HEK293 (cell line): ENCODE results near the gene SBNO2.

Source experiments
- CTCF ChIA-PET: fragments of 350-600 bp; formaldehyde crosslinking; extraction: SDS; loops from one replicate; lab custom pipeline; 2021; ENCODE audit warnings: antibody characterized with exemption; lab: Yijun Ruan, JAX
- POLR2A ChIA-PET: fragments of 300-600 bp; formaldehyde crosslinking; extraction: SDS; loops from one replicate; lab custom pipeline; 2020; ENCODE audit warnings: antibody characterized with exemption, inconsistent platforms; lab: Yijun Ruan, JAX
- H3K27ac ChIP-seq: fragments of 200-500 bp; sonication (Bioruptor generic); 2 replicates; pipeline ENCODE4 v1.5.1; 2014; ENCODE audit warnings: low read depth, low read length, control low read depth, inconsistent platforms; ENCODE audit errors: extremely low read depth
- H3K36me3 ChIP-seq, 2 experiments: fragments of 200-500 bp in 1 of 2; sonication (Bioruptor generic) in 1 of 2; 1 replicate in 1 of 2; 2 replicates in 1 of 2; pipeline ENCODE4 v1.5.1; 2014 to 2017; ENCODE audit warnings: inconsistent platforms in 2 of 2, low read length in 2 of 2; ENCODE audit not compliant: control insufficient read depth in 2 of 2, insufficient read depth in 1 of 2
- H3K4me1 ChIP-seq: fragments of 200-500 bp; sonication (Bioruptor generic); 2 replicates; pipeline ENCODE4 v1.5.1; 2014; ENCODE audit warnings: mild to moderate bottlenecking, low read length, inconsistent platforms; ENCODE audit not compliant: control insufficient read depth, insufficient read depth
- H3K4me3 ChIP-seq: 2 replicates; pipeline ENCODE4 v1.5.1; 2011; ENCODE audit warnings: low read depth, mild to moderate bottlenecking, control low read depth, low read length, moderate library complexity
- H3K9me3 ChIP-seq: fragments of 200-500 bp; sonication (Bioruptor generic); 2 replicates; pipeline ENCODE4 v1.5.1; 2014; ENCODE audit warnings: low read depth, low read length, inconsistent platforms; ENCODE audit not compliant: control insufficient read depth, insufficient read depth
- BCL11B ChIP-seq: fragments of 450-650 bp; formaldehyde crosslinking; IDR thresholded peaks from 2 replicates; pipeline ENCODE4 v1.5.1; 2016; ENCODE audit warnings: low read depth, missing biosample characterization, missing genetic modification characterization
- GFI1B ChIP-seq: fragments of 450-650 bp; formaldehyde crosslinking; IDR thresholded peaks from 2 replicates; pipeline ENCODE4 v1.5.1; 2016; ENCODE audit warnings: missing biosample characterization, missing genetic modification characterization
- HOXC10 ChIP-seq: sonication (generic); formaldehyde crosslinking; IDR thresholded peaks from 2 replicates; pipeline ENCODE4 v1.8.1; 2023; ENCODE audit warnings: mild to moderate bottlenecking, missing genetic modification reagents
- IKZF3 ChIP-seq: fragments of 450-650 bp; IDR thresholded peaks from 2 replicates; pipeline ENCODE4 v1.5.0; 2018; ENCODE audit warnings: missing biosample characterization, mild to moderate bottlenecking, missing genetic modification characterization, moderate library complexity
- KLF1 ChIP-seq: fragments of 450-650 bp; formaldehyde crosslinking; IDR thresholded peaks from 2 replicates; pipeline ENCODE4 v1.5.1; 2016; ENCODE audit warnings: missing biosample characterization, missing genetic modification characterization
- KLF10 ChIP-seq: fragments of 450-650 bp; IDR thresholded peaks from 2 replicates; pipeline ENCODE4 v1.5.1; 2018; ENCODE audit warnings: missing biosample characterization, mild to moderate bottlenecking, missing genetic modification characterization
- MEIS1 ChIP-seq: sonication (generic); formaldehyde crosslinking; IDR thresholded peaks from 2 replicates; pipeline ENCODE4 v1.8.1; 2022; ENCODE audit warnings: missing genetic modification reagents, mild to moderate bottlenecking, borderline replicate concordance
- SALL2 ChIP-seq: fragments of 450-650 bp; formaldehyde crosslinking; IDR thresholded peaks from 2 replicates; pipeline ENCODE4 v1.5.0; 2017; ENCODE audit warnings: missing biosample characterization, mild to moderate bottlenecking, missing genetic modification characterization, borderline replicate concordance
- SCRT2 ChIP-seq: fragments of 450-650 bp; formaldehyde crosslinking; IDR thresholded peaks from 2 replicates; pipeline ENCODE4 v1.5.1; 2016; ENCODE audit warnings: missing biosample characterization, missing genetic modification characterization
- ZBTB48 ChIP-seq: fragments of 450-650 bp; formaldehyde crosslinking; IDR thresholded peaks from 2 replicates; pipeline ENCODE4 v1.5.1; 2016; ENCODE audit warnings: missing biosample characterization, missing genetic modification characterization
- ZIC2 ChIP-seq: fragments of 450-650 bp; formaldehyde crosslinking; IDR thresholded peaks from 2 replicates; pipeline ENCODE4 v1.5.1; 2016; ENCODE audit warnings: missing biosample characterization, missing genetic modification characterization
- ZNF140 ChIP-seq: fragments of 450-650 bp; formaldehyde crosslinking; IDR thresholded peaks from 2 replicates; pipeline ENCODE4 v1.5.1; 2016; ENCODE audit warnings: missing biosample characterization, missing genetic modification characterization
- ZNF19 ChIP-seq: fragments of 450-650 bp; formaldehyde crosslinking; IDR thresholded peaks from 2 replicates; pipeline ENCODE4; 2016; ENCODE audit warnings: missing biosample characterization, missing genetic modification characterization, low read depth
- ZNF23 ChIP-seq: fragments of 450-650 bp; formaldehyde crosslinking; IDR thresholded peaks from 2 replicates; pipeline ENCODE4 v1.5.1; 2016; ENCODE audit warnings: missing biosample characterization, missing genetic modification characterization, borderline replicate concordance
- ZNF391 ChIP-seq: fragments of 450-650 bp; formaldehyde crosslinking; IDR thresholded peaks from 2 replicates; pipeline ENCODE4 v1.5.1; 2016; ENCODE audit warnings: low read depth, missing biosample characterization, missing genetic modification characterization, borderline replicate concordance
- ZNF514 ChIP-seq: fragments of 450-650 bp; formaldehyde crosslinking; IDR thresholded peaks from 2 replicates; pipeline ENCODE4 v1.5.1; 2016; ENCODE audit warnings: missing biosample characterization, missing genetic modification characterization
- ZNF561 ChIP-seq: fragments of 450-650 bp; IDR thresholded peaks from 2 replicates; pipeline ENCODE4 v1.5.1; 2018; ENCODE audit warnings: missing biosample characterization, missing genetic modification characterization, borderline replicate concordance
- ZNF600 ChIP-seq: fragments of 450-650 bp; formaldehyde crosslinking; IDR thresholded peaks from 2 replicates; pipeline ENCODE4 v1.5.1; 2016; ENCODE audit warnings: missing biosample characterization, missing genetic modification characterization
- ZNF626 ChIP-seq: fragments of 450-650 bp; sonication (Bioruptor Pico); formaldehyde crosslinking; IDR thresholded peaks from 2 replicates; pipeline ENCODE4 v1.5.1; 2018; ENCODE audit warnings: missing biosample characterization, missing genetic modification characterization, inconsistent platforms
- ZNF664 ChIP-seq: fragments of 450-650 bp; formaldehyde crosslinking; IDR thresholded peaks from 2 replicates; pipeline ENCODE4 v1.5.1; 2016; ENCODE audit warnings: missing biosample characterization, missing genetic modification characterization
- ZNF76 ChIP-seq: fragments of 450-650 bp; formaldehyde crosslinking; IDR thresholded peaks from 2 replicates; pipeline ENCODE4; 2016; ENCODE audit warnings: low read depth, missing biosample characterization, missing genetic modification characterization, borderline replicate concordance
- TF ChIP-seq, protein P1 (sequence below): fragments of 450-650 bp; formaldehyde crosslinking; IDR thresholded peaks from 2 replicates; pipeline ENCODE4 v1.5.1; 2017; ENCODE audit warnings: missing biosample characterization, missing genetic modification characterization
- TF ChIP-seq, protein P2 (sequence below): fragments of 450-650 bp; formaldehyde crosslinking; IDR thresholded peaks from 2 replicates; pipeline ENCODE4 v1.5.1; 2016; ENCODE audit warnings: missing biosample characterization, missing genetic modification characterization
- TF ChIP-seq, protein P3 (sequence below): fragments of 450-650 bp; formaldehyde crosslinking; IDR thresholded peaks from 2 replicates; pipeline ENCODE4 v1.5.1; 2016; ENCODE audit warnings: missing biosample characterization, missing genetic modification characterization
- TF ChIP-seq, protein P4 (sequence below): fragments of 450-650 bp; formaldehyde crosslinking; IDR thresholded peaks from 2 replicates; pipeline ENCODE4 v1.5.1; 2016; ENCODE audit warnings: missing biosample characterization, missing genetic modification characterization

Gene SBNO2

DNA sequence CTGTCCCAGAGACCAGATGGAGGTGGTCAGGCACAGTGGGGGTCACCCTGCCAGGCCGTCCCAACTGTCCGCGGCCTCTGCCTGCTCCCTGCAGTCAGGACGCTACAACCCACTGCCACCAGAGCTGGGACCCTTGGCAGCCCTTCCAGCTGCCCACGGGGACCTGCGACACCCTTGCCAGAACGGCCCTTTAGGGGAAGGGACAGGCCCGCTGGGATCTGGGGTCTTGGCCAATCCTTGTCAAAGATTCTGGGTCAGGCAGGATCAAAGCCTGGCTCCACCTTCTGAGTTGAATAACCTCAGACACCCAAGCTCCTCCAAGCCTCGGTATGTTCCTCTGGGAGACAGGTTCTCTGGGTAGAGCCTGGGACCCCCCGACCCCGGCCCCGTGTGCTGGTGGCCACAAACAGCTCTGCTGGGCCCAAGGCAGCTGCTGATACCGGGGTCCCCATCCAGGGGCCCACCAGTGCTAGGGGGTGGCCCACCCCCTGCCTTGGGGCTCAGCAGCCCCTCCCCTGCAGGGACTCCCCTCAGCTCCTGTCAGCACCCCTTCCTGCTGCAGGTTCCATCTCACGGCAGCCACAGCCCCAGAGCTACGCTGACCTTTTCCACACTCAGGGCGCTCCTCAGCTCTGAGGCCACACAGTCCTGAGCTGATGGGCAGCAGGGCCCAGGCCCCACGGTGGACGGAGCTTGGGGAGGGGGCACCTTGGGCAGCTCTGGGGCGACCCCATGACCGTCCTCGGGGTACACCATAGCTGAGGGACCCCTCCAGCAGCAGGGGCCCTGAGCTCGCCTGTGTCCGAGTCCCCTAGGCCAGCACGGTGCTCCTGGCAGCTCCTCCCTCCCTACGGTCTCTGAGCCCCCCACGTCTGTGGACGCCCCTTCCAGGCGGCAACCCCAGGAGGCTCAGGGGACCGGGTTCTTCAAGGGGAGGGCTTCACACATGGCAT is 18.4 kb downstream of the SBNO2 start:
- H3K4me1 ChIP-seq, result no peaks in the 10 kb centered on the region
- ChIA-PET CTCF (interaction anchor here (0.7 to 0.8 kb wide), 2 partner anchors 67 to 572 kb away, joined by 3 to 4 read pairs; no protein-coding TSS in a partner anchor), POLR2A (interaction anchor here (0.6 kb wide), 1 partner anchor 627 kb away, joined by 3 read pairs; no protein-coding TSS in a partner anchor)
- TF ChIP-seq BCL11B (tag by site-specific recombination) (0 out of 2 replicates have a peak, but pooled peaks have one; percentile 27), ZNF626 (tag by site-specific recombination) (no peak)
- H3K27ac ChIP-seq, result 0 out of 2 replicates have a peak overlapping the region, but pooled peaks have one; percentile 24
- peaks cover 0 to 16% of the 10 kb centered on the region in 2 experiments; a peak in 2 of 3 replicates for H3K36me3 ChIP-seq
- H3K9me3 ChIP-seq, result no peaks in the 10 kb centered on the region
- no peak overlapping the region for H3K4me3 ChIP-seq

DNA sequence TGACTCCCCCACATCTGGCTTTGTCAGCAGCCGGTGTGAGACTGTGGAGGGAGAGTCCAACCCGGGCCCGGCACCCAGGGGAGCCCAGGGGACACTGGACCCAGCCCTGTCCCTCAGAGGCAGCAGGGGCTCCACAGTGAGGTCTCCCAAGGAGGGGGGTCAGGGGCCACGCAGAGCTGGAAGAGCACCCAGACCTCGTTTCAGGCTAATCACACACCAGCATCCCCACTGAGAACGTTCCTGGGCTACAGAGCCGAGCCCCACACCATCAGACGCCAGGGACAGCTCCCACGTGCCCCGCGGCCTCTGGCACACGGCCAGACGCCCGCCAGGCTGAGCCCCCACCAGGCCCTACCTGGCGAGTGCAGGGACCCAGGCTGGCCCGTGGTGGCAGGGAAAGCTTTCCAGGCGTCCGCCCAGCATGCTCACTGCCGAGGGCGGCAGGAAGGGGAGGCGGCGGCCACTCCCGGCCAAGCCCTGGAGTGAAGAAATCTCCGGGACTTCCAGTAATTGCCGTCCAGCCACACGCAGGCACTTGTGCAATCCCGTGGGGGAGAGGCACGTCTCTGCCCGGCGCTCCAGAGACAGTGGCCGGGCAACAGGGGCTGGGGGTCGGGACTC is 19.2 kb downstream of the SBNO2 start:
- ChIA-PET POLR2A (interaction anchor here (0.6 kb wide), 1 partner anchor 626 kb away, joined by 3 read pairs; no protein-coding TSS in a partner anchor), CTCF (no interaction called here)
- H3K9me3 ChIP-seq, result no peaks in the 10 kb centered on the region
- no peak overlapping the region for H3K4me3 ChIP-seq
- no peak overlapping the region for H3K27ac ChIP-seq
- no peaks in the 10 kb centered on the region for H3K4me1 ChIP-seq
- peaks cover 0 to 16% of the 10 kb centered on the region in 2 experiments; a peak in 2 of 3 replicates for H3K36me3 ChIP-seq
- TF ChIP-seq MEIS1, result no peak
- TF ChIP-seq ZNF76 (tag by site-specific recombination), result no peak
- peak; percentile 99 for TF ChIP-seq ZIC2
- TF ChIP-seq, protein P1, sequence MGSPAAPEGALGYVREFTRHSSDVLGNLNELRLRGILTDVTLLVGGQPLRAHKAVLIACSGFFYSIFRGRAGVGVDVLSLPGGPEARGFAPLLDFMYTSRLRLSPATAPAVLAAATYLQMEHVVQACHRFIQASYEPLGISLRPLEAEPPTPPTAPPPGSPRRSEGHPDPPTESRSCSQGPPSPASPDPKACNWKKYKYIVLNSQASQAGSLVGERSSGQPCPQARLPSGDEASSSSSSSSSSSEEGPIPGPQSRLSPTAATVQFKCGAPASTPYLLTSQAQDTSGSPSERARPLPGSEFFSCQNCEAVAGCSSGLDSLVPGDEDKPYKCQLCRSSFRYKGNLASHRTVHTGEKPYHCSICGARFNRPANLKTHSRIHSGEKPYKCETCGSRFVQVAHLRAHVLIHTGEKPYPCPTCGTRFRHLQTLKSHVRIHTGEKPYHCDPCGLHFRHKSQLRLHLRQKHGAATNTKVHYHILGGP, result no peak
- TF ChIP-seq, protein P2, sequence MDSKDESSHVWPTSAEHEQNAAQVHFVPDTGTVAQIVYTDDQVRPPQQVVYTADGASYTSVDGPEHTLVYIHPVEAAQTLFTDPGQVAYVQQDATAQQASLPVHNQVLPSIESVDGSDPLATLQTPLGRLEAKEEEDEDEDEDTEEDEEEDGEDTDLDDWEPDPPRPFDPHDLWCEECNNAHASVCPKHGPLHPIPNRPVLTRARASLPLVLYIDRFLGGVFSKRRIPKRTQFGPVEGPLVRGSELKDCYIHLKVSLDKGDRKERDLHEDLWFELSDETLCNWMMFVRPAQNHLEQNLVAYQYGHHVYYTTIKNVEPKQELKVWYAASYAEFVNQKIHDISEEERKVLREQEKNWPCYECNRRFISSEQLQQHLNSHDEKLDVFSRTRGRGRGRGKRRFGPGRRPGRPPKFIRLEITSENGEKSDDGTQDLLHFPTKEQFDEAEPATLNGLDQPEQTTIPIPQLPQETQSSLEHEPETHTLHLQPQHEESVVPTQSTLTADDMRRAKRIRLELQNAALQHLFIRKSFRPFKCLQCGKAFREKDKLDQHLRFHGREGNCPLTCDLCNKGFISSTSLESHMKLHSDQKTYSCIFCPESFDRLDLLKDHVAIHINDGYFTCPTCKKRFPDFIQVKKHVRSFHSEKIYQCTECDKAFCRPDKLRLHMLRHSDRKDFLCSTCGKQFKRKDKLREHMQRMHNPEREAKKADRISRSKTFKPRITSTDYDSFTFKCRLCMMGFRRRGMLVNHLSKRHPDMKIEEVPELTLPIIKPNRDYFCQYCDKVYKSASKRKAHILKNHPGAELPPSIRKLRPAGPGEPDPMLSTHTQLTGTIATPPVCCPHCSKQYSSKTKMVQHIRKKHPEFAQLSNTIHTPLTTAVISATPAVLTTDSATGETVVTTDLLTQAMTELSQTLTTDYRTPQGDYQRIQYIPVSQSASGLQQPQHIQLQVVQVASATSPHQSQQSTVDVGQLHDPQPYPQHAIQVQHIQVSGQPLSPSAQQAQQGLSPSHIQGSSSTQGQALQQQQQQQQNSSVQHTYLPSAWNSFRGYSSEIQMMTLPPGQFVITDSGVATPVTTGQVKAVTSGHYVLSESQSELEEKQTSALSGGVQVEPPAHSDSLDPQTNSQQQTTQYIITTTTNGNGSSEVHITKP (tag by site-specific recombination), result 0 out of 2 replicates have a peak, but pooled peaks have one; percentile 14
- TF ChIP-seq, protein P3, sequence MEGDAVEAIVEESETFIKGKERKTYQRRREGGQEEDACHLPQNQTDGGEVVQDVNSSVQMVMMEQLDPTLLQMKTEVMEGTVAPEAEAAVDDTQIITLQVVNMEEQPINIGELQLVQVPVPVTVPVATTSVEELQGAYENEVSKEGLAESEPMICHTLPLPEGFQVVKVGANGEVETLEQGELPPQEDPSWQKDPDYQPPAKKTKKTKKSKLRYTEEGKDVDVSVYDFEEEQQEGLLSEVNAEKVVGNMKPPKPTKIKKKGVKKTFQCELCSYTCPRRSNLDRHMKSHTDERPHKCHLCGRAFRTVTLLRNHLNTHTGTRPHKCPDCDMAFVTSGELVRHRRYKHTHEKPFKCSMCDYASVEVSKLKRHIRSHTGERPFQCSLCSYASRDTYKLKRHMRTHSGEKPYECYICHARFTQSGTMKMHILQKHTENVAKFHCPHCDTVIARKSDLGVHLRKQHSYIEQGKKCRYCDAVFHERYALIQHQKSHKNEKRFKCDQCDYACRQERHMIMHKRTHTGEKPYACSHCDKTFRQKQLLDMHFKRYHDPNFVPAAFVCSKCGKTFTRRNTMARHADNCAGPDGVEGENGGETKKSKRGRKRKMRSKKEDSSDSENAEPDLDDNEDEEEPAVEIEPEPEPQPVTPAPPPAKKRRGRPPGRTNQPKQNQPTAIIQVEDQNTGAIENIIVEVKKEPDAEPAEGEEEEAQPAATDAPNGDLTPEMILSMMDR (tag by site-specific recombination), result no peak
- TF ChIP-seq ZBTB48 (tag by site-specific recombination), result no peak
- no peak for TF ChIP-seq ZNF140 (tag by site-specific recombination)
- TF ChIP-seq SALL2 (tag by site-specific recombination), result no peak
- TF ChIP-seq, protein P4, sequence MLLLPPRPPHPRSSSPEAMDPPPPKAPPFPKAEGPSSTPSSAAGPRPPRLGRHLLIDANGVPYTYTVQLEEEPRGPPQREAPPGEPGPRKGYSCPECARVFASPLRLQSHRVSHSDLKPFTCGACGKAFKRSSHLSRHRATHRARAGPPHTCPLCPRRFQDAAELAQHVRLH (tag by site-specific recombination), result no peak
- TF ChIP-seq ZNF561 (tag by site-specific recombination), result peak; percentile 31; the same call in 1 of the 2 replicates
- TF ChIP-seq ZNF391, result no peak
- TF ChIP-seq GFI1B (tag by site-specific recombination), result no peak
- TF ChIP-seq ZNF23, result no peak
- no peak for TF ChIP-seq IKZF3
- TF ChIP-seq ZNF514 (tag by site-specific recombination), result no peak
- TF ChIP-seq HOXC10 (CRISPR knock-in tag), result no peak
- no peak for TF ChIP-seq ZNF664 (tag by site-specific recombination)
- no peak for TF ChIP-seq ZNF19 (tag by site-specific recombination)
- peak; percentile 37; the same call in 1 of the 2 replicates for TF ChIP-seq ZNF600
- TF ChIP-seq KLF10 (tag by site-specific recombination), result no peak
- no peak for TF ChIP-seq SCRT2
- peak; percentile 85 for TF ChIP-seq KLF1 (tag by site-specific recombination)
